Kidney epithelial cell (primary cell): ENCODE results near the gene CALB2. TPM values are rescaled to one million over a fixed set of nuclear protein-coding genes. Genes with fewer than 3 reads are reported as not detected.

Source experiments
- DNase-seq: peaks from one replicate; pipeline ENCODE4 v3.0.0-alpha.2; 2010; ENCODE audit warnings: low read depth
- H3K27me3 ChIP-seq: 2 replicates; pipeline ENCODE4 v1.6.0; 2011; ENCODE audit warnings: low read length; ENCODE audit not compliant: control insufficient read depth, insufficient read depth
- H3K36me3 ChIP-seq: 2 replicates; pipeline ENCODE4 v1.5.1; 2011; ENCODE audit warnings: low read length; ENCODE audit not compliant: control insufficient read depth, insufficient read depth
- H3K4me3 ChIP-seq: 2 replicates; pipeline ENCODE4 v1.5.1; 2011; ENCODE audit warnings: low read depth, mild to moderate bottlenecking, control low read depth, low read length
- CTCF ChIP-seq: IDR thresholded peaks from 2 replicates; pipeline ENCODE4 v1.5.1; 2011; ENCODE audit warnings: mild to moderate bottlenecking, moderate library complexity, low read length, control low read depth, inconsistent platforms; ENCODE audit not compliant: insufficient read depth, poor library complexity, severe bottlenecking
- total RNA-seq: library from RNA; depleted of rRNA; stranded (reverse); fragments of >200 nt; gene quantifications from 2 replicates; pipeline ENCODE4 v1.2.3, GENCODE V29; 2015

Gene CALB2
- total RNA-seq, 1 donor from 2014 or later, result 6.2 TPM

GRCh38 chr16:71348262-71349085 is 10.0 kb upstream of the CALB2 start:
- DNase-seq, result no peak
- Histone ChIP-seq H3K36me3 (no peaks in the 10 kb centered on the region), H3K27me3 (peaks cover 2% of the 10 kb centered on the region), H3K4me3 (no peak overlapping the region)
- TF ChIP-seq CTCF, result no peak

- peaks cover 4% of the 10 kb centered on the region for H3K27me3 ChIP-seq
- no peak for TF ChIP-seq CTCF
- no peak overlapping the region for H3K4me3 ChIP-seq
- no peak for DNase-seq
- H3K36me3 ChIP-seq, result no peaks in the 10 kb centered on the region
Measured at GRCh38 chr16:71350821-71351557, 7.5 kb upstream of the CALB2 start.

GRCh38 chr16:71351558-71351901 is 7.0 kb upstream of the CALB2 start:
- Histone ChIP-seq H3K36me3 (no peaks in the 10 kb centered on the region), H3K27me3 (peaks cover 4% of the 10 kb centered on the region), H3K4me3 (no peak overlapping the region)
- DNase-seq, result no peak
- no peak for TF ChIP-seq CTCF

GRCh38 chr16:71352466-71352865 is 6.1 kb upstream of the CALB2 start:
- H3K27me3 ChIP-seq, result peaks cover 4% of the 10 kb centered on the region

GRCh38 chr16:71352963-71353460 is 5.5 kb upstream of the CALB2 start:
- H3K4me3 ChIP-seq, result no peak overlapping the region
- no peaks in the 10 kb centered on the region for H3K36me3 ChIP-seq
- peaks cover 6% of the 10 kb centered on the region for H3K27me3 ChIP-seq
- DNase-seq, result no peak
- TF ChIP-seq CTCF, result no peak

More at GRCh38 chr16:71352466-71352865, 6.1 kb upstream of the CALB2 start:
- DNase-seq, result no peak
- no peak for TF ChIP-seq CTCF
- H3K36me3 ChIP-seq, result no peaks in the 10 kb centered on the region
- H3K4me3 ChIP-seq, result no peak overlapping the region
